ENCODE measurements around the gene HTD2. TPM values are rescaled to one million over a fixed set of nuclear protein-coding genes. Genes with fewer than 3 reads are reported as not detected.

HTD2 gene
- total and polyA plus RNA-seq, 9 of the 15 experiments (the other 6 are each of a cell fraction or from before 2014, with no cell fraction given), result 1.8 to 22.8 (median 9.6) TPM

GRCh38 chr3:58323529-58324390 is 17.4 kb downstream of the HTD2 start (continued):
- peak; percentile 53; the same call in 1 of the 2 replicates for TF ChIP-seq TCF3 (CRISPR knock-in tag; IDR thresholded peaks at IDR 0.05)
- no peak for TF ChIP-seq MECOM (CRISPR knock-in tag; IDR thresholded peaks at IDR 0.05)
- TF ChIP-seq RFX5 (IDR thresholded peaks at IDR 0.05; ENCODE audit: low read depth, low read length), result no peak
- TF ChIP-seq HDAC8 (tag; IDR thresholded peaks at IDR 0.05), result no peak
- TF ChIP-seq RBBP5 (IDR thresholded peaks at IDR 0.05; ENCODE audit: borderline replicate concordance, insufficient read depth, low read length, poor library complexity, severe bottlenecking), result no peak
- no peak for TF ChIP-seq ZNF668 (CRISPR knock-in tag; IDR thresholded peaks at IDR 0.05)
- TF ChIP-seq TAL1 (IDR thresholded peaks at IDR 0.05), result peak; percentile 52; the same call in 1 of the 2 replicates
- TF ChIP-seq POLR2H (tag; IDR thresholded peaks at IDR 0.05; ENCODE audit: low read depth), result no peak
- TF ChIP-seq NEUROD1 (IDR thresholded peaks at IDR 0.05; ENCODE audit: borderline replicate concordance, low read depth, low read length, partially characterized antibody), result no peak
- no peak for TF ChIP-seq GATA2 (CRISPR knock-in tag; IDR thresholded peaks at IDR 0.05)
- no peak for TF ChIP-seq PHTF2 (CRISPR knock-in tag; IDR thresholded peaks at IDR 0.05)
- TF ChIP-seq COPS2 (conservative IDR thresholded peaks at IDR 0.05), result no peak
- peak; percentile 47; the same call in 1 of the 2 replicates for TF ChIP-seq NCOR1 (IDR thresholded peaks at IDR 0.05)
- TF ChIP-seq KLF13 (tag; IDR thresholded peaks at IDR 0.05; ENCODE audit: borderline replicate concordance, low read depth), result no peak
- TF ChIP-seq SMARCA4 (IDR thresholded peaks at IDR 0.05), result peak; percentile 21; the same call in 1 of the 2 replicates
- no peak for TF ChIP-seq POU5F1 (IDR thresholded peaks at IDR 0.05; ENCODE audit: borderline replicate concordance, low read depth, low read length, partially characterized antibody)
- no peak for TF ChIP-seq VEZF1 (CRISPR knock-in tag; IDR thresholded peaks at IDR 0.05)
- peak; percentile 61 for TF ChIP-seq CBFA2T2 (conservative IDR thresholded peaks at IDR 0.05)
- TF ChIP-seq KLF10 (CRISPR knock-in tag; IDR thresholded peaks at IDR 0.05), result no peak
- TF ChIP-seq YBX1 (IDR thresholded peaks at IDR 0.05), result no peak
- TF ChIP-seq CBFA2T3 (IDR thresholded peaks at IDR 0.05), result peak; percentile 79
- no peak for TF ChIP-seq HMBOX1 (IDR thresholded peaks at IDR 0.05)
- no peak for TF ChIP-seq FOXM1 (IDR thresholded peaks at IDR 0.05; ENCODE audit: low read depth)
- TF ChIP-seq FOXM1 (CRISPR knock-in tag; IDR thresholded peaks at IDR 0.05; ENCODE audit: low read depth), result no peak
- no peak for TF ChIP-seq ZNF75A (CRISPR knock-in tag; IDR thresholded peaks at IDR 0.05)
- no peak for TF ChIP-seq RUNX1 (IDR thresholded peaks at IDR 0.05; ENCODE audit: low read depth)
- no peak for TF ChIP-seq SMARCA5 (IDR thresholded peaks at IDR 0.05)

All from K562 (cell line).